HepG2 (cell line): ENCODE data around the gene ZNF428. TPM values are rescaled to one million over a fixed set of nuclear protein-coding genes. Genes with fewer than 3 reads are reported as not detected.
"Not testable (repeated sequence)": the region's sequence is repeated elsewhere in the genome, so short reads cannot be mapped to it uniquely, and the experiment has no call there.

Experiments used
- ATAC-seq: fragments of 200-7000 bp; cut with Tn5 transposase; 3 replicates; pipeline ENCODE4 v1.9.1; 2020; ENCODE audit warnings: mild to moderate bottlenecking, moderate library complexity
- BruUV-seq: library from RNA; stranded (reverse); fragments of 400-500 nt; replicated peaks from 2 replicates; lab custom pipeline; 2021; lab: Mats Ljungman, UMichigan
- CTCF ChIA-PET: fragments of 300-600 bp; formaldehyde crosslinking; extraction: SDS; loops from one replicate; lab custom pipeline; 2021; ENCODE audit warnings: low total read pairs, inconsistent platforms, low intra/inter-chr PET ratio; lab: Yijun Ruan, JAX
- POLR2A ChIA-PET: fragments of 350-600 bp; sonication (Branson Sonifier 250); formaldehyde crosslinking; loops from one replicate; lab custom pipeline; 2020; ENCODE audit warnings: antibody characterized with exemption, inconsistent platforms; lab: Yijun Ruan, JAX
- DNase-seq: peaks from one replicate; pipeline ENCODE4 v3.0.0-alpha.2; 2015; ENCODE audit warnings: low spot score
- FAIRE-seq: peaks from 3 replicates; lab custom pipeline; 2011; peaks lifted over from hg19 to GRCh38; lab: Jason Lieb, UNC
- H2AFZ ChIP-seq: one replicate; pipeline ENCODE4 v1.6.1; 2011; ENCODE audit warnings: low read length, inconsistent platforms
- H3K27ac ChIP-seq: fragments of 300-600 bp; 3 replicates; pipeline ENCODE4 v1.8.0; 2011; ENCODE audit warnings: mixed run types, mild to moderate bottlenecking, mixed read lengths, low read length, inconsistent platforms; ENCODE audit not compliant: insufficient read depth; ENCODE audit errors: extremely low read length
- H3K27me3 ChIP-seq, 2 experiments: fragments of 200-600 bp in 1 of 2; 2 replicates in 1 of 2; 3 replicates in 1 of 2; pipeline versions ENCODE4 v1.6.0 to v1.8.0; 2011; ENCODE audit warnings: low read length in 2 of 2, mild to moderate bottlenecking in 2 of 2, moderate library complexity in 2 of 2, inconsistent platforms in 1 of 2; ENCODE audit not compliant: insufficient read depth in 2 of 2, control insufficient read depth in 1 of 2
- H3K36me3 ChIP-seq, 2 experiments: fragments of 200-600 bp in 1 of 2; replicated peaks in 1 of 2; 2 replicates in 1 of 2; 3 replicates in 1 of 2; pipeline versions ENCODE4 v1.5.1 to v1.8.0; 2011; ENCODE audit warnings: low read length in 2 of 2, inconsistent platforms in 1 of 2; ENCODE audit not compliant: insufficient read depth in 2 of 2, control insufficient read depth in 1 of 2
- H3K4me1 ChIP-seq: 2 replicates; pipeline ENCODE4 v1.5.1; 2012; ENCODE audit warnings: low read length, inconsistent platforms; ENCODE audit not compliant: insufficient read depth
- H3K4me2 ChIP-seq: 2 replicates; pipeline ENCODE4 v1.6.0; 2011; ENCODE audit warnings: low read depth, low read length, inconsistent platforms
- H3K4me3 ChIP-seq, 3 experiments: fragments of 200-600 bp in 1 of 3; sonication (generic), shearing (Covaris generic) in 1 of 3; replicated peaks in 1 of 3; 2 replicates each; pipeline ENCODE4 v1.5.1; 2011 to 2016; ENCODE audit warnings: low read length in 3 of 3, inconsistent platforms in 2 of 3, low read depth in 2 of 3, mild to moderate bottlenecking in 2 of 3, control low read depth in 1 of 3, mixed read lengths in 1 of 3; ENCODE audit not compliant: insufficient read depth in 1 of 3
- H3K79me2 ChIP-seq: one replicate; pipeline ENCODE4 v1.6.1; 2011; ENCODE audit warnings: low read length, inconsistent platforms; ENCODE audit not compliant: insufficient read depth
- H3K9ac ChIP-seq: 2 replicates; pipeline ENCODE4 v1.6.0; 2011; ENCODE audit warnings: mild to moderate bottlenecking, low read depth, low read length, inconsistent platforms; ENCODE audit not compliant: insufficient read depth
- H3K9me3 ChIP-seq: 2 replicates; pipeline ENCODE4 v1.5.1; 2012; ENCODE audit warnings: mild to moderate bottlenecking, low read length
- H4K20me1 ChIP-seq: 2 replicates; pipeline ENCODE4 v1.6.0; 2011; ENCODE audit warnings: inconsistent platforms, mild to moderate bottlenecking, low read length, moderate library complexity; ENCODE audit not compliant: insufficient read depth
- HDAC6 ChIP-seq: fragments of 200-600 bp; sonication (generic); IDR thresholded peaks from 2 replicates; pipeline ENCODE4 v1.7.0; 2017; ENCODE audit warnings: mild to moderate bottlenecking, antibody characterized with exemption, low read length, low read depth
- SNRNP70 ChIP-seq: fragments of 200-400 bp; formaldehyde crosslinking; IDR thresholded peaks from 2 replicates; pipeline ENCODE4 v1.6.1; 2017; ENCODE audit warnings: mild to moderate bottlenecking, low read depth, low read length, moderate library complexity
- ZBTB8A ChIP-seq: sonication (generic); formaldehyde crosslinking; IDR thresholded peaks from 2 replicates; pipeline ENCODE4 v1.4.0; 2020; ENCODE audit warnings: mild to moderate bottlenecking, low read depth, missing genetic modification reagents, borderline replicate concordance
- ZNF136 ChIP-seq: sonication (generic); formaldehyde crosslinking; IDR thresholded peaks from 2 replicates; pipeline ENCODE4 v1.8.1; 2022; ENCODE audit warnings: low read depth, mild to moderate bottlenecking, moderate library complexity, missing genetic modification reagents
- ZNF30 ChIP-seq: sonication (generic); formaldehyde crosslinking; IDR thresholded peaks from 2 replicates; pipeline ENCODE4 v1.5.0; 2020; ENCODE audit warnings: mild to moderate bottlenecking, missing genetic modification reagents
- ZNF761 ChIP-seq: sonication (generic); formaldehyde crosslinking; conservative IDR thresholded peaks from 2 replicates; pipeline ENCODE4 v1.4.0; 2020; ENCODE audit warnings: mild to moderate bottlenecking, missing genetic modification reagents
- WGBS: methylation state at CpG from one replicate; pipeline ENCODE4 v1.1.6; 2017; ENCODE audit warnings: low lambda C conversion rate; 5-methylcytosine and 5-hydroxymethylcytosine counted together
- in situ Hi-C: cut with HindIII; loops from 2 replicates; pipeline ENCODE4 v1.10.0; 2017; ENCODE audit warnings: low pct_unique_long_range_greater_than_20kb; ENCODE audit not compliant: extremely low pct_ligation_motif_present
- intact Hi-C: fragments of 100-400 bp; cut with micrococcal nuclease; formaldehyde crosslinking; loops from one replicate; pipeline ENCODE4 v1.10.0; 2022; ENCODE audit not compliant: unreplicated experiment
- polyA plus RNA-seq, 8 experiments: library from polyadenylated mRNA; depleted of rRNA in 3 of 8; stranded (reverse) in 7 of 8; unstranded in 1 of 8; fragments of >200 nt; fragmentation: Illumina TruSeq in 4 of 8; extraction: Trizol in 4 of 8; gene quantifications; 2 replicates each; pipeline versions ENCODE4 v1.2.1 to v1.2.3, GENCODE V29; 2011 to 2016; ENCODE audit warnings: low read depth in 4 of 8, missing spikeins in 1 of 8, mixed read lengths in 1 of 8; ENCODE audit not compliant: insufficient read depth in 1 of 8
- total RNA-seq, 5 experiments: library from RNA; depleted of rRNA; stranded (reverse); fragments of >200 nt; fragmentation: Illumina TruSeq; extraction: Trizol; gene quantifications; 2 replicates each; pipeline ENCODE4 v1.2.3, GENCODE V29; 2016; ENCODE audit warnings: low read depth in 1 of 5
- TF ChIP-seq, protein P1 (sequence below): sonication (generic); formaldehyde crosslinking; IDR thresholded peaks from 2 replicates; pipeline ENCODE4 v1.4.0; 2020; ENCODE audit warnings: low read depth, mild to moderate bottlenecking, missing genetic modification reagents

Gene ZNF428
- total and polyA plus RNA-seq, 2 of the 13 experiments (the other 11 are each of a cell fraction or from before 2014, with no cell fraction given): 10.4 to 26.9 TPM

DNA sequence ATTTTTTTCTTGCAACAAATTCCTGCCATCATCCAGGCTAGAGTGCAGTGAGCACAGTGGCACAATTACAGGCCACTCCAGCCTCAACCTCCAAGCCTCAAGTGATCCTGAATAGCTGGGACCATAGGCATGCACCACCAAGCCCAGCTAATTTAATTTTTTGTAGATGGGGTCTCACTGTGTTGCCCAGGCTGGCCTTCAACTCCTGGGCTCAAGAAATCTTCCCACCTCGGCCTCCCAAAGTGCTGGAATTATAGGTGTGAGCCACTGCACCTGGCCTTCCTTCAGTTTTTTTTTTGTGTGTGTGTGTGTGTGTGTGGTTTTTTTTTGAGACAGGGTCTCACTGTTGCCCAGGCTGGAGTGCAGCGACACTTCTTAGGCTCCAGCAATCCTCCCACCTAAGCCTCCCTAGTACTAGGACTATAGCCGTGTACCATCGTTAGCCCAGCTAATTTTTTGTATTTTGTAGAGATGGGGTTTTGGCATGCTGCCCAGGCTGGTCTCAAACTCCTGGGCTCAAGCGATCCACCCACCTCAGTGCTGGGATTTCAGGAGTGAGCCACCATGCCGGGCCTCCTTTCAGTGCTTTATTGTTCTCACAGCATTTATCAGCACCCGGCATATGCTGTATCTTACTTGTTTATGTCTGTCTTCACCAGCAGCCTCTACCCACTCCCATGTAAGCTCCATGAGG lies 13.4 kb downstream of the ZNF428 start:
- intact Hi-C loops (no loop called here), in situ Hi-C loops (no loop called here)
- no peak overlapping the region for H3K9ac ChIP-seq
- peaks cover 11 to 16% of the 10 kb centered on the region in 2 experiments; a peak in 4 of 5 replicates for H3K36me3 ChIP-seq
- no peak overlapping the region for H3K4me3 ChIP-seq
- CTCF ChIA-PET: no interaction called here
- H3K27me3 ChIP-seq: no peaks in the 10 kb centered on the region
- POLR2A ChIA-PET: interaction anchor here (0.6 to 1.1 kb wide), 3 partner anchors 9 to 12 kb away, joined by 3 read pairs; partner anchors contain the start of genes IRGQ and ZNF576
- BruUV-seq: no TSS peak
- ATAC-seq (no peak), DNase-seq (no peak), FAIRE-seq (no peak)
- 82% methylated on average over 7 of the region's 7 CpGs for WGBS
- no peaks in the 10 kb centered on the region for H3K4me1 ChIP-seq
- no peaks in the 10 kb centered on the region for H3K9me3 ChIP-seq
- H3K79me2 ChIP-seq: no peaks in the 10 kb centered on the region
- H3K27ac ChIP-seq: no peak overlapping the region
- no peaks in the 10 kb centered on the region for H4K20me1 ChIP-seq
- TF ChIP-seq ZNF136 (CRISPR knock-in tag): no peak
- TF ChIP-seq, protein P1, sequence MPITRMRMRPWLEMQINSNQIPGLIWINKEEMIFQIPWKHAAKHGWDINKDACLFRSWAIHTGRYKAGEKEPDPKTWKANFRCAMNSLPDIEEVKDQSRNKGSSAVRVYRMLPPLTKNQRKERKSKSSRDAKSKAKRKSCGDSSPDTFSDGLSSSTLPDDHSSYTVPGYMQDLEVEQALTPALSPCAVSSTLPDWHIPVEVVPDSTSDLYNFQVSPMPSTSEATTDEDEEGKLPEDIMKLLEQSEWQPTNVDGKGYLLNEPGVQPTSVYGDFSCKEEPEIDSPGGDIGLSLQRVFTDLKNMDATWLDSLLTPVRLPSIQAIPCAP (CRISPR knock-in tag): no peak
- no peak for TF ChIP-seq ZNF30 (CRISPR knock-in tag)
- no peak for TF ChIP-seq ZBTB8A (CRISPR knock-in tag)
- TF ChIP-seq HDAC6: no peak
- TF ChIP-seq ZNF761: no peak
- no peak for TF ChIP-seq SNRNP70
- no peak overlapping the region for H2AFZ ChIP-seq
- no peak overlapping the region for H3K4me2 ChIP-seq

DNA sequence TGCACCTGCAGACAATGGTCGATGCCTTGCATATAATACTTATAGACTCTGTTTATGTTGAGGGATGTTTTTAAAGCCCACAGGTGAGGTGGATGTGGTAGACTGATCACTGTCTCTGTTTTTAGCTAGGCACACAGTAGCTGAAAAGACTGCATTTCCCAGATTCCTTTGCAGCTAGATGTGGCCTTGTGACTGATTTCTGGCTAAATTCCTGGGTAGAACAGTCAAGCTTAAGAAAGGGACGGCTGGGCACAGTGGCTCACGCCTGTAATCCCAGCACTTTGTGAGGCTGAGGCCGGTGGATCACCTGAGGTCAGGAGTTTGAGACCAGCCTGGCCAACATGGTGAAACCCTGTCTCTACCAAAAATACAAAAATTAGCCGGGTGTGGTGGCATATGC lies 19.1 kb downstream of the ZNF428 start:
- CTCF ChIA-PET, H3K27ac ChIP-seq, H2AFZ ChIP-seq, H4K20me1 ChIP-seq, ATAC-seq, H3K27me3 ChIP-seq, BruUV-seq, H3K9ac ChIP-seq, FAIRE-seq, H3K9me3 ChIP-seq, DNase-seq, H3K4me2 ChIP-seq, intact Hi-C loops, POLR2A ChIA-PET, in situ Hi-C loops, H3K4me3 ChIP-seq: not testable (repeated sequence)
- Histone ChIP-seq H3K79me2 (peaks cover 20% of the 10 kb centered on the region), H3K4me1 (peaks cover 11% of the 10 kb centered on the region), H3K36me3 (peaks cover 5 to 28% of the 10 kb centered on the region in 2 experiments; a peak in 3 of 5 replicates)
- WGBS: 94% methylated on average over 4 of the region's 5 CpGs
